Measurements from ENCODE around the gene GAPDHS. TPM values are rescaled to one million over a fixed set of nuclear protein-coding genes. Genes with fewer than 3 reads are reported as not detected.

The GAPDHS gene
- total and polyA plus RNA-seq, 8 donors = not detected

GRCh38 chr19:35551091-35551810 is 18.0 kb downstream of the GAPDHS start:
- Histone ChIP-seq H3K27me3 (peaks cover 0 to under 1% (median 0%) of the 10 kb centered on the region in 3 donors), H3K4me3 (no peak overlapping the region), H3K27ac (no peak overlapping the region), H3K36me3 (peaks cover 0 to 31% (median 22%) of the 10 kb centered on the region in 4 donors), H3K4me1 (peaks cover 9 to 25% (median 14%) of the 10 kb centered on the region in 4 donors), H3K9me3 (no peaks in the 10 kb centered on the region)
- DNase-seq = no peak
- TF ChIP-seq EP300 (IDR thresholded peaks at IDR 0.05) = no peak
- no peak for TF ChIP-seq POLR2A (IDR thresholded peaks at IDR 0.05)
- no peak for TF ChIP-seq POLR2AphosphoS5 (IDR thresholded peaks at IDR 0.05)
- no peak for TF ChIP-seq CTCF (IDR thresholded peaks at IDR 0.05)
- intact Hi-C loops (cut with DNase I; ENCODE audit: low total_unique reads) = no loop called here
- 75 to 84% (median 82%) methylated on average over 20 to 21 of the region's 21 CpGs for WGBS, 5 donors

DNA sequence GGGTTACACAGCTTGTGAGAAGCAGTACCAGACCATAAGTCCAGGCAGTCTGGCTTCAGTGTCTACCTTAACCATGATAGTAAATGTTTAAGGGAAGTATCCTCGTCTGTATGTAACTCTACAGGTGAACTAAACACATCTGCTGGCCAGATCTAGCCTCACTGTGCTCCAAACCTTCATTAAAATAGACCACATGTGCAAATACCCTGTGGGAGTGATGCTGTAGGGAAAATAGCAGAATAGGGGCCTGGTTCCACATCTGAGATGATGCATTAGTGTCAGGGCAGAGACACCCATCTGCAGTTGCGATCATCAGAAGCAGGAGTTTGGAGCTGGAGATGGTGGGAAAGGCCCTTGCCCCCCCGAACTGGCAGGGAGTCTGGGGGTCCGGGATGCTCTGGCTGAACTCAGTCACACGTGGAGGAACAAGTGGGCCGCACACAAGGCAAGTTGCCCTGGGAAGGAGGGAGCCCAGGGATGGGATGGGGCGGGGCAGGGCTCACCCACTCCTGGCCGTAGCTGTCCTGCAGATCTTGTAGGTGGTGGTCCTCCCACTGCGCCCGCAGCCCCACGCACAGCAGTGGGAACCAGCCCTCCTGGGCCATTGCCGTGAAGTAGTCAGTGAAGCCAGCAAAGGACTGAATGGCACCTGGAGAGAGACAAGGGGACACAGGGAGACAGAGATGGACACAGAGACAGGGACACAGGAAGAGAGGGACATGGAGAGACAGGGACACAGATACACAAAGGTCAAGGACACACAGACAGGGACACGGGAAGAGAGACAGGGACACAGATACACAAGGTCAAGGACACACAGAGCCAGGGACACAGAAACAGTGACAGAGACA is 19.5 kb downstream of the GAPDHS start:
- intact Hi-C loops (cut with DNase I; ENCODE audit: low total_unique reads) = no loop called here
- WGBS, 5 donors = 62 to 75% (median 71%) methylated on average over 13 of the region's 13 CpGs
- H3K4me3 ChIP-seq = no peak overlapping the region
- H3K4me1 ChIP-seq = peaks cover 0 to 14% (median 6%) of the 10 kb centered on the region in 4 donors
- no peak for DNase-seq
- peaks cover 0 to 22% (median 18%) of the 10 kb centered on the region in 4 donors for H3K36me3 ChIP-seq
- H3K9me3 ChIP-seq = no peaks in the 10 kb centered on the region
- no peak overlapping the region for H3K27ac ChIP-seq
- peaks cover 0 to 16% (median 7%) of the 10 kb centered on the region in 3 donors for H3K27me3 ChIP-seq
- no peak for TF ChIP-seq POLR2AphosphoS5 (IDR thresholded peaks at IDR 0.05)
- TF ChIP-seq EP300 (IDR thresholded peaks at IDR 0.05) = no peak
- TF ChIP-seq POLR2A (IDR thresholded peaks at IDR 0.05) = no peak
- no peak for TF ChIP-seq CTCF (IDR thresholded peaks at IDR 0.05)

DNA sequence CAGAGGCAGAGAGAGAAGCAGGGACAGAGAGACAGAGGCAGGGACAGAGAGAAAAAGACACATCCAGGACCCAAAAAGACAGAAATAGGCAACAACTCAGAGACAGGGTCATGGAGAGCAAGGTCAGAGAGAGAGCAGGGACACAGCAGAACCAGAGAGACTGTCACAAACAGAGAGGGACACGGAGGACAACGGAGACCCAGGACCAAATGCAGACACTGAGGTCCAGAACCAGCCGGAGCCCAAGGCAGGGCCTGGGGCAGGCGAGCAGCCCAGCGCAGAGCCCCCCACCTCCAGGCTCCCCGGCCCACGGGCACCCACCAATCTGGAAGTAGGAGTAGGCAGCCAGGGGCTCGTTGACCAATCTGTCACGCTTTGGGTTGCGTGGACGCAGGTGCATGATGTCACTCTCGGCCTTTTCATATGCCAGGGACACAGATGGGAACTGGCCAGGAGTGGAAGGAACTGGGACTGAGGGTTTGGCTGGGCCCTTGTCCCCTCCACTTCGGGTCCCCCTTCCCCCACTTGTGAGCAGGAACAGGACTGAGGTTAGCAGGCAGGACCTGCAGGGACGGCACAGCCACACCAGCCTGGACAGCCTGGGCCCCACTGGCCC is 20.2 kb downstream of the GAPDHS start:
- Histone ChIP-seq H3K36me3 (peaks cover 0 to 16% (median 14%) of the 10 kb centered on the region in 4 donors), H3K27ac (no peak overlapping the region), H3K9me3 (no peaks in the 10 kb centered on the region), H3K27me3 (peaks cover 6 to 23% (median 14%) of the 10 kb centered on the region in 3 donors), H3K4me1 (peaks cover 7 to 19% (median 12%) of the 10 kb centered on the region in 4 donors), H3K4me3 (no peak overlapping the region)
- TF ChIP-seq CTCF (IDR thresholded peaks at IDR 0.05) (no peak), POLR2AphosphoS5 (IDR thresholded peaks at IDR 0.05) (no peak), POLR2A (IDR thresholded peaks at IDR 0.05) (no peak), EP300 (IDR thresholded peaks at IDR 0.05) (no peak)
- 62 to 71% (median 66%) methylated on average over 14 of the region's 14 CpGs for WGBS, 5 donors
- intact Hi-C loops (cut with DNase I; ENCODE audit: low total_unique reads) = no loop called here
- no peak for DNase-seq

DNA sequence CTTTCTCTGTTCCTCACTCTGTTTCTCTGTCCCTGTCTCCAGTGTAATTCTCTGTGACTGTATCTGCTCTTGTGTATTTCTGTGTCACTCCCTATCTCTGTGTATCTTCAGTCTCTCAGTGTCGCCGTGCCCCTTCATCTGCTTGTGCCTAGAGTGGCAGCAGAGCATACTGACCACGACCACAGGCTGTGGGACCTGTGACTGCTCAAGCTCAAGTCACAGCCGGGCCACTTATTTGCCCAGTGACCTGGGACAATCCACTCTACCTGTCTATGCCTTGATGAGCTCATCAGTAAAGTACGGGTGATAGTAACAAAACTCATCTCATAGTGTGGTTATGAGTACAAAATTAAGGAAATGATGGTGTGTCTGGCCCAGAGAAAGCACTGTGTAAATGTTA is 20.8 kb downstream of the GAPDHS start:
- no peaks in the 10 kb centered on the region for H3K9me3 ChIP-seq
- peaks cover 12 to 29% (median 20%) of the 10 kb centered on the region in 3 donors for H3K27me3 ChIP-seq
- intact Hi-C loops (cut with DNase I; ENCODE audit: low total_unique reads) = no loop called here
- DNase-seq = no peak
- TF ChIP-seq EP300 (IDR thresholded peaks at IDR 0.05) (no peak), POLR2AphosphoS5 (IDR thresholded peaks at IDR 0.05) (no peak), POLR2A (IDR thresholded peaks at IDR 0.05) (no peak), CTCF (IDR thresholded peaks at IDR 0.05) (no peak)
- H3K4me3 ChIP-seq = no peak overlapping the region
- peaks cover 0 to 16% (median 12%) of the 10 kb centered on the region in 4 donors for H3K36me3 ChIP-seq
- peaks cover 8 to 17% (median 13%) of the 10 kb centered on the region in 4 donors for H3K4me1 ChIP-seq
- H3K27ac ChIP-seq = no peak overlapping the region
- 54 to 74% (median 66%) methylated on average over 5 of the region's 5 CpGs for WGBS, 5 donors
